ENCODE results near the gene AKAP13. TPM values are rescaled to one million over a fixed set of nuclear protein-coding genes. Genes with fewer than 3 reads are reported as not detected.

The AKAP13 gene
- total and polyA plus RNA-seq, 2 donors (not counting 1 experiment from before 2014, with no cell fraction given) = 73.8 to 358 TPM

DNA sequence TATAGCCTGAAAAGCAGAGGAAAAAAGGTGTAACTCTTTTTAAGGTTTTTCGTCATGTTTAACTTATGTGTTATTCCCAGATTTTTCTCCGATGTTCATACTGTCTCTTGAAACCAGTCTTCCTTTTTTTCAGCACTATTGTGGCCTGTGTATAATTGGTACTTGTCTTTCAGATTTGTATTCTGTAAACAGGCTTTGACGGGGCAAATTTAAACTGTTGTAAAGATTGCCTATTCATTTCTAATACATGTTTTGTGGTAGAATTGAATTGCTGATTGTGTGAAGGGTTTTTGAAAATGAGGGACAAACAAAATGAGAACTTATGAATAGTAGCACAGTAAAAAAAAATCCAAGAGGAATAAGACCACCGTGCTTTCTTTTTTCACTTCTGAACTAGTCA is 33.6 kb downstream of the AKAP13 start:
- Histone ChIP-seq H3K9ac (ENCODE audit: low read length) (peak overlapping the region; percentile 1), H3K9me3 (ENCODE audit: control extremely low read depth in 1 of 3, control insufficient read depth in 2 of 3, insufficient read depth in 1 of 3, low read length in 2 of 3) (peaks cover 0 to 5% (median 0%) of the 10 kb centered on the region in 3 donors), H3K4me3 (ENCODE audit: control extremely low read depth in 1 of 5, extremely low read depth in 1 of 5, insufficient read depth in 1 of 5, low read depth in 2 of 5, low read length in 4 of 5) (peak overlapping the region in 1 of 5 experiments; percentile 30), H3K27me3 (replicated peaks in 1 of 4; ENCODE audit: control extremely low read depth in 1 of 4, control insufficient read depth in 3 of 4, insufficient read depth in 4 of 4, low read length in 3 of 4) (no peaks in the 10 kb centered on the region), H3K4me1 (ENCODE audit: control insufficient read depth in 2 of 2, insufficient read depth in 2 of 2, low read length in 2 of 2) (peaks cover 53 to 55% of the 10 kb centered on the region in 2 donors), H3K27ac (ENCODE audit: low read length in 2 of 2) (peak overlapping the region; percentile 13 to 72), H2AFZ (ENCODE audit: insufficient read depth, low read depth, low read length, poor library complexity, severe bottlenecking) (no peak overlapping the region), H3K79me2 (ENCODE audit: control insufficient read depth, insufficient read depth, low read length) (peaks cover 95% of the 10 kb centered on the region), H4K20me1 (ENCODE audit: control insufficient read depth, insufficient read depth, low read length, poor library complexity, severe bottlenecking) (peaks cover 53% of the 10 kb centered on the region), H3K36me3 (replicated peaks in 1 of 2; ENCODE audit: control extremely low read depth in 1 of 2, control insufficient read depth in 1 of 2, extremely low read depth in 1 of 2, insufficient read depth in 2 of 2, low read length in 1 of 2) (peaks cover 0 to 3% of the 10 kb centered on the region in 2 experiments), H3K4me2 (replicated peaks; ENCODE audit: low read depth, low read length, poor library complexity, severe bottlenecking) (peak overlapping the region; percentile 40)
- no peaks in the 10 kb centered on the region for H3K27me3 Mint-ChIP-seq
- no CpG with 5 or more reads among the region's 4 CpGs for WGBS (ENCODE audit: insufficient coverage)
- peak overlapping the region; percentile 38 for H3K4me3 Mint-ChIP-seq
- POLR2A ChIA-PET = interaction anchor here (0.6 to 1.6 kb wide), 9 partner anchors 25 to 117 kb away, joined by 3 to 6 read pairs (median 4); no protein-coding TSS in a partner anchor
- TF ChIP-seq, protein P1, sequence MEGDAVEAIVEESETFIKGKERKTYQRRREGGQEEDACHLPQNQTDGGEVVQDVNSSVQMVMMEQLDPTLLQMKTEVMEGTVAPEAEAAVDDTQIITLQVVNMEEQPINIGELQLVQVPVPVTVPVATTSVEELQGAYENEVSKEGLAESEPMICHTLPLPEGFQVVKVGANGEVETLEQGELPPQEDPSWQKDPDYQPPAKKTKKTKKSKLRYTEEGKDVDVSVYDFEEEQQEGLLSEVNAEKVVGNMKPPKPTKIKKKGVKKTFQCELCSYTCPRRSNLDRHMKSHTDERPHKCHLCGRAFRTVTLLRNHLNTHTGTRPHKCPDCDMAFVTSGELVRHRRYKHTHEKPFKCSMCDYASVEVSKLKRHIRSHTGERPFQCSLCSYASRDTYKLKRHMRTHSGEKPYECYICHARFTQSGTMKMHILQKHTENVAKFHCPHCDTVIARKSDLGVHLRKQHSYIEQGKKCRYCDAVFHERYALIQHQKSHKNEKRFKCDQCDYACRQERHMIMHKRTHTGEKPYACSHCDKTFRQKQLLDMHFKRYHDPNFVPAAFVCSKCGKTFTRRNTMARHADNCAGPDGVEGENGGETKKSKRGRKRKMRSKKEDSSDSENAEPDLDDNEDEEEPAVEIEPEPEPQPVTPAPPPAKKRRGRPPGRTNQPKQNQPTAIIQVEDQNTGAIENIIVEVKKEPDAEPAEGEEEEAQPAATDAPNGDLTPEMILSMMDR (IDR thresholded peaks at IDR 0.05) = no peak
- TF ChIP-seq EZH2 (IDR thresholded peaks at IDR 0.05; ENCODE audit: borderline replicate concordance, insufficient read depth, low read depth, low read length, poor library complexity, severe bottlenecking) = no peak
- CTCF ChIA-PET = interaction anchor here (0.5 to 14.6 kb wide), 39 partner anchors 10 to 288 kb away, joined by 3 to 401 read pairs (median 5); partner anchors contain the start of gene AKAP13
- intact Hi-C loops (cut with micrococcal nuclease) = loop anchor here (1.0 to 5.0 kb wide), 3 partner anchors 43 to 118 kb away; no protein-coding TSS in a partner anchor
- DNase-seq (no peak), ATAC-seq (ENCODE audit: low read depth) (no peak)
- no peaks in the 10 kb centered on the region for H3K9me3 Mint-ChIP-seq (ENCODE audit: insufficient read depth)
- H3K27ac Mint-ChIP-seq = peak overlapping the region; percentile 90
- H3K4me1 Mint-ChIP-seq = peaks cover 64% of the 10 kb centered on the region

DNA sequence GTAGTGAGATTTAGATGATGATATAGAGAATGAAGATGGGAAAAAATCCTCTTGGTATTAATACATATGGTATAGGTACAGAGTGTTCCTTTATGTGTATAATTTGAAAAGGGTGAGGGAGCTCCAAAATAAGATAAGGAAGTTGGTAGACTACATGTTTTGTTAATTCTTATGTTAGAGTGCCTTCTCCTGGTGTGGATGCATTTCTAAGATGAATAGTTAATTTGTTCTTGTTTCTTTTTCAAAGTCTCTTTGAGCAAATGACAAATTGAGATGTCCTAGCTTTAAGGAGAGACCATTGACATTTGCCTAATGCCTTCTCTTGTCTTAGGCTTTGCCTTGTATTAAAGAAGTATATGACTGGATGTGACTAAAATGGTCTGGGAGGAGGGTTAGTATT is 34.1 kb downstream of the AKAP13 start:
- Histone ChIP-seq H3K9ac (ENCODE audit: low read length) (peak overlapping the region; percentile 14), H3K9me3 (ENCODE audit: control extremely low read depth in 1 of 3, control insufficient read depth in 2 of 3, insufficient read depth in 1 of 3, low read length in 2 of 3) (peaks cover 0 to 3% (median 0%) of the 10 kb centered on the region in 3 donors), H3K27me3 (replicated peaks in 1 of 4; ENCODE audit: control extremely low read depth in 1 of 4, control insufficient read depth in 3 of 4, insufficient read depth in 4 of 4, low read length in 3 of 4) (no peaks in the 10 kb centered on the region), H3K36me3 (replicated peaks in 1 of 2; ENCODE audit: control extremely low read depth in 1 of 2, control insufficient read depth in 1 of 2, extremely low read depth in 1 of 2, insufficient read depth in 2 of 2, low read length in 1 of 2) (peaks cover 0 to 3% of the 10 kb centered on the region in 2 experiments), H3K79me2 (ENCODE audit: control insufficient read depth, insufficient read depth, low read length) (peaks cover 96% of the 10 kb centered on the region), H4K20me1 (ENCODE audit: control insufficient read depth, insufficient read depth, low read length, poor library complexity, severe bottlenecking) (peaks cover 57% of the 10 kb centered on the region), H3K4me1 (ENCODE audit: control insufficient read depth in 2 of 2, insufficient read depth in 2 of 2, low read length in 2 of 2) (peaks cover 48 to 56% of the 10 kb centered on the region in 2 donors), H2AFZ (ENCODE audit: insufficient read depth, low read depth, low read length, poor library complexity, severe bottlenecking) (no peak overlapping the region), H3K4me2 (replicated peaks; ENCODE audit: low read depth, low read length, poor library complexity, severe bottlenecking) (peak overlapping the region; percentile 40), H3K27ac (ENCODE audit: low read length in 2 of 2) (peak overlapping the region; percentile 31 to 72), H3K4me3 (ENCODE audit: control extremely low read depth in 1 of 5, extremely low read depth in 1 of 5, insufficient read depth in 1 of 5, low read depth in 2 of 5, low read length in 4 of 5) (no peak overlapping the region)
- Mint-ChIP-seq H3K27ac (peak overlapping the region; percentile 90), H3K4me1 (peaks cover 68% of the 10 kb centered on the region), H3K9me3 (ENCODE audit: insufficient read depth) (no peaks in the 10 kb centered on the region), H3K4me3 (peak overlapping the region; percentile 38), H3K27me3 (no peaks in the 10 kb centered on the region)
- intact Hi-C loops (cut with micrococcal nuclease) = loop anchor here (1.0 to 5.0 kb wide), 3 partner anchors 43 to 118 kb away; no protein-coding TSS in a partner anchor
- ATAC-seq (ENCODE audit: low read depth) (peak; percentile 22), DNase-seq (peak; percentile 71)
- TF ChIP-seq, protein P1 (IDR thresholded peaks at IDR 0.05) = peak; percentile 63
- no peak for TF ChIP-seq EZH2 (IDR thresholded peaks at IDR 0.05; ENCODE audit: borderline replicate concordance, insufficient read depth, low read depth, low read length, poor library complexity, severe bottlenecking)
- CTCF ChIA-PET = interaction anchor here (0.5 to 14.6 kb wide), 39 partner anchors 8 to 288 kb away, joined by 3 to 401 read pairs (median 5); partner anchors contain the start of gene AKAP13
- POLR2A ChIA-PET = interaction anchor here (0.6 to 1.6 kb wide), 6 partner anchors 32 to 116 kb away, joined by 3 to 6 read pairs (median 4); no protein-coding TSS in a partner anchor

Data from B cell (primary cell).